RWPE2 (cell line): ENCODE measurements around the gene PIPOX.

ENCODE experiments used
- ATAC-seq: fragments of 200-7000 bp; cut with Tn5 transposase; 3 replicates; pipeline ENCODE4 v1.9.1; 2021; ENCODE audit warnings: low read depth
- DNase-seq: peaks from one replicate; pipeline ENCODE4 v3.0.0-alpha.2; 2020; ENCODE audit warnings: low spot score
- H3K27ac ChIP-seq: fragments of 450-650 bp; 2 replicates; pipeline ENCODE4 v1.5.1; 2017; ENCODE audit warnings: mild to moderate bottlenecking; ENCODE audit not compliant: poor library complexity, severe bottlenecking
- H3K27me3 ChIP-seq: fragments of 250-450 bp; sonication (Bioruptor Pico); 2 replicates; pipeline ENCODE4 v1.5.1; 2021; ENCODE audit warnings: mild to moderate bottlenecking, moderate library complexity; ENCODE audit not compliant: insufficient read depth, poor library complexity, severe bottlenecking
- H3K36me3 ChIP-seq: fragments of 250-450 bp; sonication (Bioruptor Pico); 2 replicates; pipeline ENCODE4 v1.5.1; 2020; ENCODE audit warnings: low read depth, mild to moderate bottlenecking, moderate library complexity
- H3K4me1 ChIP-seq: fragments of 250-450 bp; sonication (Bioruptor Pico); 2 replicates; pipeline ENCODE4 v1.5.1; 2021; ENCODE audit warnings: mild to moderate bottlenecking, moderate library complexity; ENCODE audit not compliant: insufficient read depth, poor library complexity, severe bottlenecking
- H3K4me3 ChIP-seq: fragments of 250-450 bp; sonication (Bioruptor Pico); 2 replicates; pipeline ENCODE4 v1.5.1; 2021; ENCODE audit warnings: mild to moderate bottlenecking, moderate library complexity; ENCODE audit not compliant: severe bottlenecking
- H3K9me3 ChIP-seq: fragments of 250-450 bp; sonication (Bioruptor Pico); 2 replicates; pipeline ENCODE4 v1.5.1; 2021; ENCODE audit warnings: mild to moderate bottlenecking, moderate library complexity; ENCODE audit not compliant: severe bottlenecking
- CTCF ChIP-seq: fragments of 450-650 bp; IDR thresholded peaks from one replicate; pipeline ENCODE4 v1.5.1; 2017; ENCODE audit warnings: mild to moderate bottlenecking, moderate library complexity; ENCODE audit not compliant: poor library complexity, severe bottlenecking

Gene PIPOX

GRCh38 chr17:29102741-29103181 is 59.8 kb downstream of the PIPOX start:
- H3K4me1 ChIP-seq: no peaks in the 10 kb centered on the region
- peaks cover 47% of the 10 kb centered on the region for H3K36me3 ChIP-seq
- TF ChIP-seq CTCF: no peak
- no peaks in the 10 kb centered on the region for H3K27me3 ChIP-seq
- H3K4me3 ChIP-seq: no peak overlapping the region
- ATAC-seq (no peak; the same call in 2 of the 3 replicates), DNase-seq (no peak)
- H3K27ac ChIP-seq: no peak overlapping the region
- H3K9me3 ChIP-seq: no peaks in the 10 kb centered on the region

GRCh38 chr17:29103341-29103740 is 60.4 kb downstream of the PIPOX start:
- Histone ChIP-seq H3K27ac (no peak overlapping the region), H3K36me3 (peaks cover 42% of the 10 kb centered on the region)

More at GRCh38 chr17:29103341-29103740, 60.4 kb downstream of the PIPOX start:
- Histone ChIP-seq H3K27me3 (no peaks in the 10 kb centered on the region), H3K4me3 (no peak overlapping the region), H3K9me3 (no peaks in the 10 kb centered on the region), H3K4me1 (peaks cover 4% of the 10 kb centered on the region)
- TF ChIP-seq CTCF: no peak
- DNase-seq: no peak
- no peak for ATAC-seq
